HEK293 (cell line): ENCODE measurements around the gene HOXD10.

Source experiments
- CTCF ChIA-PET: fragments of 350-600 bp; formaldehyde crosslinking; extraction: SDS; loops from one replicate; lab custom pipeline; 2021; ENCODE audit warnings: antibody characterized with exemption; lab: Yijun Ruan, JAX
- POLR2A ChIA-PET: fragments of 300-600 bp; formaldehyde crosslinking; extraction: SDS; loops from one replicate; lab custom pipeline; 2020; ENCODE audit warnings: antibody characterized with exemption, inconsistent platforms; lab: Yijun Ruan, JAX
- H3K27ac ChIP-seq: fragments of 200-500 bp; sonication (Bioruptor generic); 2 replicates; pipeline ENCODE4 v1.5.1; 2014; ENCODE audit warnings: low read depth, low read length, control low read depth, inconsistent platforms; ENCODE audit errors: extremely low read depth
- H3K36me3 ChIP-seq, 2 experiments: fragments of 200-500 bp in 1 of 2; sonication (Bioruptor generic) in 1 of 2; 1 replicate in 1 of 2; 2 replicates in 1 of 2; pipeline ENCODE4 v1.5.1; 2014 to 2017; ENCODE audit warnings: inconsistent platforms in 2 of 2, low read length in 2 of 2; ENCODE audit not compliant: control insufficient read depth in 2 of 2, insufficient read depth in 1 of 2
- H3K4me1 ChIP-seq: fragments of 200-500 bp; sonication (Bioruptor generic); 2 replicates; pipeline ENCODE4 v1.5.1; 2014; ENCODE audit warnings: mild to moderate bottlenecking, low read length, inconsistent platforms; ENCODE audit not compliant: control insufficient read depth, insufficient read depth
- H3K4me3 ChIP-seq: 2 replicates; pipeline ENCODE4 v1.5.1; 2011; ENCODE audit warnings: low read depth, mild to moderate bottlenecking, control low read depth, low read length, moderate library complexity
- H3K9me3 ChIP-seq: fragments of 200-500 bp; sonication (Bioruptor generic); 2 replicates; pipeline ENCODE4 v1.5.1; 2014; ENCODE audit warnings: low read depth, low read length, inconsistent platforms; ENCODE audit not compliant: control insufficient read depth, insufficient read depth
- BCL11B ChIP-seq: fragments of 450-650 bp; formaldehyde crosslinking; IDR thresholded peaks from 2 replicates; pipeline ENCODE4 v1.5.1; 2016; ENCODE audit warnings: low read depth, missing biosample characterization, missing genetic modification characterization
- KLF10 ChIP-seq: fragments of 450-650 bp; IDR thresholded peaks from 2 replicates; pipeline ENCODE4 v1.5.1; 2018; ENCODE audit warnings: missing biosample characterization, mild to moderate bottlenecking, missing genetic modification characterization
- KLF16 ChIP-seq: fragments of 450-650 bp; formaldehyde crosslinking; IDR thresholded peaks from 2 replicates; pipeline ENCODE4 v1.5.1; 2017; ENCODE audit warnings: missing biosample characterization, missing genetic modification characterization
- MEIS1 ChIP-seq: sonication (generic); formaldehyde crosslinking; IDR thresholded peaks from 2 replicates; pipeline ENCODE4 v1.8.1; 2022; ENCODE audit warnings: missing genetic modification reagents, mild to moderate bottlenecking, borderline replicate concordance
- SP2 ChIP-seq: fragments of 450-650 bp; formaldehyde crosslinking; IDR thresholded peaks from 2 replicates; pipeline ENCODE4 v1.5.1; 2016; ENCODE audit warnings: missing biosample characterization, missing genetic modification characterization
- TCF7L2 ChIP-seq: IDR thresholded peaks from 2 replicates; pipeline ENCODE4 v1.6.1; 2011; ENCODE audit warnings: low read depth, mild to moderate bottlenecking, inconsistent platforms, low read length, moderate library complexity, borderline replicate concordance
- ZFHX2 ChIP-seq: fragments of 450-650 bp; formaldehyde crosslinking; conservative IDR thresholded peaks from 2 replicates; pipeline ENCODE4 v1.5.1; 2016; ENCODE audit warnings: missing biosample characterization, missing genetic modification characterization
- ZFP3 ChIP-seq: fragments of 450-650 bp; formaldehyde crosslinking; IDR thresholded peaks from 2 replicates; pipeline ENCODE4 v1.5.1; 2016; ENCODE audit warnings: low read depth, missing biosample characterization, missing genetic modification characterization
- ZNF114 ChIP-seq: fragments of 450-650 bp; formaldehyde crosslinking; IDR thresholded peaks from 2 replicates; pipeline ENCODE4 v1.5.0; 2017; ENCODE audit warnings: missing biosample characterization, missing genetic modification characterization
- ZNF157 ChIP-seq: fragments of 450-650 bp; formaldehyde crosslinking; IDR thresholded peaks from 2 replicates; pipeline ENCODE4 v1.5.1; 2016; ENCODE audit warnings: missing biosample characterization, missing genetic modification characterization
- ZNF248 ChIP-seq: fragments of 450-650 bp; formaldehyde crosslinking; IDR thresholded peaks from 2 replicates; pipeline ENCODE4 v1.5.1; 2017; ENCODE audit warnings: missing biosample characterization, missing genetic modification characterization
- ZNF341 ChIP-seq: fragments of 450-650 bp; formaldehyde crosslinking; IDR thresholded peaks from 2 replicates; pipeline ENCODE4; 2016; ENCODE audit warnings: low read depth, missing biosample characterization, missing genetic modification characterization
- ZNF521 ChIP-seq: fragments of 450-650 bp; formaldehyde crosslinking; IDR thresholded peaks from 2 replicates; pipeline ENCODE4 v1.5.1; 2017; ENCODE audit warnings: missing biosample characterization, mild to moderate bottlenecking, missing genetic modification characterization
- ZNF549 ChIP-seq: fragments of 450-650 bp; IDR thresholded peaks from 2 replicates; pipeline ENCODE4 v1.5.1; 2018; ENCODE audit warnings: missing biosample characterization, missing genetic modification characterization, mild to moderate bottlenecking, inconsistent platforms, moderate library complexity
- ZNF561 ChIP-seq: fragments of 450-650 bp; IDR thresholded peaks from 2 replicates; pipeline ENCODE4 v1.5.1; 2018; ENCODE audit warnings: missing biosample characterization, missing genetic modification characterization, borderline replicate concordance
- ZNF621 ChIP-seq: fragments of 450-650 bp; formaldehyde crosslinking; IDR thresholded peaks from 2 replicates; pipeline ENCODE4 v1.5.1; 2017; ENCODE audit warnings: missing biosample characterization, missing genetic modification characterization
- ZNF624 ChIP-seq: fragments of 450-650 bp; formaldehyde crosslinking; IDR thresholded peaks from 2 replicates; pipeline ENCODE4 v1.5.1; 2017; ENCODE audit warnings: missing biosample characterization, missing genetic modification characterization
- ZNF701 ChIP-seq: fragments of 450-650 bp; formaldehyde crosslinking; IDR thresholded peaks from 2 replicates; pipeline ENCODE4 v1.5.1; 2016; ENCODE audit warnings: missing biosample characterization, missing genetic modification characterization
- TF ChIP-seq, protein P1 (sequence below): fragments of 450-650 bp; formaldehyde crosslinking; IDR thresholded peaks from 2 replicates; pipeline ENCODE4 v1.5.1; 2017; ENCODE audit warnings: missing biosample characterization, missing genetic modification characterization
- TF ChIP-seq, protein P2 (sequence below): IDR thresholded peaks from 2 replicates; pipeline ENCODE4 v1.6.1; 2011; ENCODE audit warnings: mild to moderate bottlenecking, low read depth, low read length, borderline replicate concordance
- TF ChIP-seq, protein P3 (sequence below): fragments of 450-650 bp; formaldehyde crosslinking; IDR thresholded peaks from 2 replicates; pipeline ENCODE4 v1.5.1; 2016; ENCODE audit warnings: missing biosample characterization, missing genetic modification characterization, borderline replicate concordance
- TF ChIP-seq, protein P4 (sequence below): fragments of 450-650 bp; formaldehyde crosslinking; IDR thresholded peaks from 2 replicates; pipeline ENCODE4 v1.5.1; 2016; ENCODE audit warnings: missing biosample characterization, missing genetic modification characterization
- TF ChIP-seq, protein P5 (sequence below): fragments of 450-650 bp; formaldehyde crosslinking; IDR thresholded peaks from 2 replicates; pipeline ENCODE4 v1.5.1; 2016; ENCODE audit warnings: missing biosample characterization, missing genetic modification characterization, low read depth

The HOXD10 gene

DNA sequence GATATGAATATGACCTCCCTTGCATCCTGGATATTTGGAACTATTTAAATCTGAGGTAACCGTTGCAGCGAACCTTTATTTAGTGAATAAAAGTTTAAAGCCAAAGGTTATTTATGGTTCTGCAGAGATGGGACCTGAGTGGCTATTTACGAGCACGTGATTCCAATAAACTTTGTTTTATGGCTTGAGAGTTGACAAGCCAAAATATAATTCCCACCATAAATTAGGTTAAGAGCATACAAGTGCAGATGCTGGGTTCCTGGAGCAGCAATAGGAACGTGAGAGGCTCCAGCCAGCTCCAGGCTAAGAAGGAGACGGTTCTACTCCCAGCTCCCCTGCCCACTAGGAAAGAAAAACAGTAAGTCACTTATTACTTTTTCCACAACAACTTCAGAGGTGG is 29.5 kb downstream of the HOXD10 start (continued):
- TF ChIP-seq, protein P1, sequence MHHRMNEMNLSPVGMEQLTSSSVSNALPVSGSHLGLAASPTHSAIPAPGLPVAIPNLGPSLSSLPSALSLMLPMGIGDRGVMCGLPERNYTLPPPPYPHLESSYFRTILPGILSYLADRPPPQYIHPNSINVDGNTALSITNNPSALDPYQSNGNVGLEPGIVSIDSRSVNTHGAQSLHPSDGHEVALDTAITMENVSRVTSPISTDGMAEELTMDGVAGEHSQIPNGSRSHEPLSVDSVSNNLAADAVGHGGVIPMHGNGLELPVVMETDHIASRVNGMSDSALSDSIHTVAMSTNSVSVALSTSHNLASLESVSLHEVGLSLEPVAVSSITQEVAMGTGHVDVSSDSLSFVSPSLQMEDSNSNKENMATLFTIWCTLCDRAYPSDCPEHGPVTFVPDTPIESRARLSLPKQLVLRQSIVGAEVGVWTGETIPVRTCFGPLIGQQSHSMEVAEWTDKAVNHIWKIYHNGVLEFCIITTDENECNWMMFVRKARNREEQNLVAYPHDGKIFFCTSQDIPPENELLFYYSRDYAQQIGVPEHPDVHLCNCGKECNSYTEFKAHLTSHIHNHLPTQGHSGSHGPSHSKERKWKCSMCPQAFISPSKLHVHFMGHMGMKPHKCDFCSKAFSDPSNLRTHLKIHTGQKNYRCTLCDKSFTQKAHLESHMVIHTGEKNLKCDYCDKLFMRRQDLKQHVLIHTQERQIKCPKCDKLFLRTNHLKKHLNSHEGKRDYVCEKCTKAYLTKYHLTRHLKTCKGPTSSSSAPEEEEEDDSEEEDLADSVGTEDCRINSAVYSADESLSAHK (tag by site-specific recombination) = 0 out of 2 replicates have a peak, but pooled peaks have one; percentile 46
- no peak for TF ChIP-seq ZNF621 (tag by site-specific recombination)
- no peak for TF ChIP-seq ZNF157 (tag by site-specific recombination)
- TF ChIP-seq, protein P2, sequence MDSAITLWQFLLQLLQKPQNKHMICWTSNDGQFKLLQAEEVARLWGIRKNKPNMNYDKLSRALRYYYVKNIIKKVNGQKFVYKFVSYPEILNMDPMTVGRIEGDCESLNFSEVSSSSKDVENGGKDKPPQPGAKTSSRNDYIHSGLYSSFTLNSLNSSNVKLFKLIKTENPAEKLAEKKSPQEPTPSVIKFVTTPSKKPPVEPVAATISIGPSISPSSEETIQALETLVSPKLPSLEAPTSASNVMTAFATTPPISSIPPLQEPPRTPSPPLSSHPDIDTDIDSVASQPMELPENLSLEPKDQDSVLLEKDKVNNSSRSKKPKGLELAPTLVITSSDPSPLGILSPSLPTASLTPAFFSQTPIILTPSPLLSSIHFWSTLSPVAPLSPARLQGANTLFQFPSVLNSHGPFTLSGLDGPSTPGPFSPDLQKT = no peak
- no peak for TF ChIP-seq KLF10 (tag by site-specific recombination)
- TF ChIP-seq ZNF341 (tag by site-specific recombination) = peak; percentile 46
- no peak for TF ChIP-seq ZFP3 (tag by site-specific recombination)
- TF ChIP-seq ZNF248 (tag by site-specific recombination) = no peak
- 0 out of 2 replicates have a peak, but pooled peaks have one; percentile 42 for TF ChIP-seq ZNF561 (tag by site-specific recombination)
- no peak for TF ChIP-seq ZNF701 (tag by site-specific recombination)
- TF ChIP-seq, protein P3, sequence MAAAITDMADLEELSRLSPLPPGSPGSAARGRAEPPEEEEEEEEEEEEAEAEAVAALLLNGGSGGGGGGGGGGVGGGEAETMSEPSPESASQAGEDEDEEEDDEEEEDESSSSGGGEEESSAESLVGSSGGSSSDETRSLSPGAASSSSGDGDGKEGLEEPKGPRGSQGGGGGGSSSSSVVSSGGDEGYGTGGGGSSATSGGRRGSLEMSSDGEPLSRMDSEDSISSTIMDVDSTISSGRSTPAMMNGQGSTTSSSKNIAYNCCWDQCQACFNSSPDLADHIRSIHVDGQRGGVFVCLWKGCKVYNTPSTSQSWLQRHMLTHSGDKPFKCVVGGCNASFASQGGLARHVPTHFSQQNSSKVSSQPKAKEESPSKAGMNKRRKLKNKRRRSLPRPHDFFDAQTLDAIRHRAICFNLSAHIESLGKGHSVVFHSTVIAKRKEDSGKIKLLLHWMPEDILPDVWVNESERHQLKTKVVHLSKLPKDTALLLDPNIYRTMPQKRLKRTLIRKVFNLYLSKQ (tag by site-specific recombination) = no peak
- TF ChIP-seq, protein P4, sequence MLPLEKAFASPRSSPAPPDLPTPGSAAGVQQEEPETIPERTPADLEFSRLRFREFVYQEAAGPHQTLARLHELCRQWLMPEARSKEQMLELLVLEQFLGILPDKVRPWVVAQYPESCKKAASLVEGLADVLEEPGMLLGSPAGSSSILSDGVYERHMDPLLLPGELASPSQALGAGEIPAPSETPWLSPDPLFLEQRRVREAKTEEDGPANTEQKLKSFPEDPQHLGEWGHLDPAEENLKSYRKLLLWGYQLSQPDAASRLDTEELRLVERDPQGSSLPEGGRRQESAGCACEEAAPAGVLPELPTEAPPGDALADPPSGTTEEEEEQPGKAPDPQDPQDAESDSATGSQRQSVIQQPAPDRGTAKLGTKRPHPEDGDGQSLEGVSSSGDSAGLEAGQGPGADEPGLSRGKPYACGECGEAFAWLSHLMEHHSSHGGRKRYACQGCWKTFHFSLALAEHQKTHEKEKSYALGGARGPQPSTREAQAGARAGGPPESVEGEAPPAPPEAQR (tag by site-specific recombination) = no peak
- no peak for TF ChIP-seq MEIS1

DNA sequence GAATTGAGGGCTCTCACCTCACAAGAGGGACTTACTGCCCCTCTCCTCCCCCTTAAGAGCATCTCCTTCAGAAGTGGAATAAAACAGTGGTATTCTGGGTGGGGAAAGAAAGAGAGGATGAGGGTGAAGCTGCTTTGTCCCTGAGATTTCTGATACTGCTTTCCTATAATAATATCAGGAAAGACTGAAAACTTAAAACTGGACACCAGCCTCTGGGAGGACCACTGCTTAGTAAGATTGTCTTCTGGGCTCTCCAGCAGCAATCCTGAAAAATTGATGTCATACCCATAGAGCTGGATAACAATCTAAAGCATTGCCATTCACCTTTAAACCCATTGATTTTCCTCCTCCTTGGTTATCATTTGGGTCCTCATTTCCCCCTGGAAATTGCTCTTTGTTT is 30.1 kb downstream of the HOXD10 start:
- ChIA-PET CTCF (no interaction called here), POLR2A (no interaction called here)
- Histone ChIP-seq H3K4me3 (no peak overlapping the region), H3K27ac (peak overlapping the region; percentile 29; the same call in 1 of the 2 replicates), H3K4me1 (peaks cover 15% of the 10 kb centered on the region), H3K36me3 (peaks cover 0 to 18% of the 10 kb centered on the region in 2 experiments; a peak in 1 of 3 replicates), H3K9me3 (no peaks in the 10 kb centered on the region)
- TF ChIP-seq KLF16 (tag by site-specific recombination) (no peak), SP2 (no peak), ZNF114 (tag by site-specific recombination) (no peak), ZFHX2 (tag by site-specific recombination) (no peak), BCL11B (tag by site-specific recombination) (no peak), ZNF549 (tag by site-specific recombination) (no peak), TCF7L2 (no peak), ZNF624 (tag by site-specific recombination) (no peak), ZNF521 (tag by site-specific recombination) (no peak)
- TF ChIP-seq, protein P5, sequence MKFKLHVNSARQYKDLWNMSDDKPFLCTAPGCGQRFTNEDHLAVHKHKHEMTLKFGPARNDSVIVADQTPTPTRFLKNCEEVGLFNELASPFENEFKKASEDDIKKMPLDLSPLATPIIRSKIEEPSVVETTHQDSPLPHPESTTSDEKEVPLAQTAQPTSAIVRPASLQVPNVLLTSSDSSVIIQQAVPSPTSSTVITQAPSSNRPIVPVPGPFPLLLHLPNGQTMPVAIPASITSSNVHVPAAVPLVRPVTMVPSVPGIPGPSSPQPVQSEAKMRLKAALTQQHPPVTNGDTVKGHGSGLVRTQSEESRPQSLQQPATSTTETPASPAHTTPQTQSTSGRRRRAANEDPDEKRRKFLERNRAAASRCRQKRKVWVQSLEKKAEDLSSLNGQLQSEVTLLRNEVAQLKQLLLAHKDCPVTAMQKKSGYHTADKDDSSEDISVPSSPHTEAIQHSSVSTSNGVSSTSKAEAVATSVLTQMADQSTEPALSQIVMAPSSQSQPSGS (tag by site-specific recombination) = no peak
